Right lobe of liver (tissue), 6 donors: Measurements from ENCODE around the gene PPM1L. TPM values are rescaled to one million over a fixed set of nuclear protein-coding genes. Genes with fewer than 3 reads are reported as not detected.
A peak's percentile ranks its signal among the peaks of the same experiment; 100 is the strongest.

ENCODE experiments used
- ATAC-seq, 4 donors: fragments of 200-7000 bp; cut with Tn5 transposase; one replicate each; pipeline ENCODE4 v1.9.1; 2020; ENCODE audit warnings: mild to moderate bottlenecking in 4 of 4, moderate library complexity in 4 of 4
- DNase-seq, 3 donors: peaks; one replicate each; pipeline ENCODE4 v3.0.0-alpha.2; 2020
- H3K27ac ChIP-seq, 3 donors: fragments of 200-600 bp; one replicate each; pipeline ENCODE4 v1.8.0; 2022
- H3K27me3 ChIP-seq, 2 donors: fragments of 200-600 bp; one replicate each; pipeline ENCODE4 v1.8.0; 2022
- H3K36me3 ChIP-seq, 4 donors: fragments of 200-600 bp; sonication (generic) in 1 of 4; one replicate each; pipeline versions ENCODE4 v1.5.1 to v1.8.0; 2017 to 2022; ENCODE audit warnings: control low read depth in 1 of 4
- H3K4me1 ChIP-seq, 4 donors: fragments of 200-600 bp; sonication (generic) in 1 of 4; one replicate each; pipeline versions ENCODE4 v1.5.1 to v1.8.0; 2017 to 2022; ENCODE audit warnings: control low read depth in 1 of 4
- H3K4me3 ChIP-seq, 3 donors: fragments of 200-600 bp; one replicate each; pipeline ENCODE4 v1.8.0; 2022
- H3K9me3 ChIP-seq, 4 donors: fragments of 200-600 bp; sonication (generic) in 1 of 4; one replicate each; pipeline versions ENCODE4 v1.5.1 to v1.8.0; 2017 to 2022; ENCODE audit warnings: control low read depth in 1 of 4
- POLR2A ChIP-seq: fragments of 450-650 bp; IDR thresholded peaks from one replicate; pipeline ENCODE4 v1.6.1; 2017; ENCODE audit warnings: antibody characterized with exemption, mild to moderate bottlenecking
- WGBS: methylation state at CpG from one replicate; pipeline ENCODE4 v1.1.6; 2018; ENCODE audit warnings: low coverage, low lambda C conversion rate; ENCODE audit not compliant: insufficient coverage; ENCODE audit errors: missing lambda C conversion rate; 5-methylcytosine and 5-hydroxymethylcytosine counted together
- intact Hi-C, 2 donors: fragments of 100-400 bp; cut with DNase I; formaldehyde crosslinking; loops; one replicate each; pipeline versions ENCODE4 v1.11.2 to v1.14.1; 2022
- total RNA-seq, 6 experiments: library from RNA; depleted of rRNA in 2 of 6; stranded (reverse); fragments of >200 nt in 2 of 6; fragmentation: NEBNext Ultra II Directional in 3 of 6; extraction: Animal tissue kit (Norgen Biotek cat#: 25700) in 3 of 6; gene quantifications; one replicate each; pipeline versions ENCODE4 v1.1.0 to v1.2.4, GENCODE V29; 2016 to 2023
- TF ChIP-seq, protein P1 (sequence below), 4 donors: fragments of 200-600 bp in 3 of 4; fragments of 450-650 bp in 1 of 4; IDR thresholded peaks; one replicate each; pipeline versions ENCODE4 v1.5.1 to v1.8.0; 2016 to 2022; ENCODE audit warnings: antibody characterized with exemption in 4 of 4, mild to moderate bottlenecking in 2 of 4
- donor health status: DM: no; HTN: yes; CAD: no.
- donor health status: DM: no; HTN: no; CAD: no.
- donor health status: DM: no; HTN: no; CAD: no.
- donor health status: DM: no; HTN: yes; CAD: no.
- donor health status: DM: no; HTN: yes; CAD: no.

Gene PPM1L
- total RNA-seq, 6 experiments from 2014 or later = 6.9 to 25.4 (median 14.7) TPM

DNA sequence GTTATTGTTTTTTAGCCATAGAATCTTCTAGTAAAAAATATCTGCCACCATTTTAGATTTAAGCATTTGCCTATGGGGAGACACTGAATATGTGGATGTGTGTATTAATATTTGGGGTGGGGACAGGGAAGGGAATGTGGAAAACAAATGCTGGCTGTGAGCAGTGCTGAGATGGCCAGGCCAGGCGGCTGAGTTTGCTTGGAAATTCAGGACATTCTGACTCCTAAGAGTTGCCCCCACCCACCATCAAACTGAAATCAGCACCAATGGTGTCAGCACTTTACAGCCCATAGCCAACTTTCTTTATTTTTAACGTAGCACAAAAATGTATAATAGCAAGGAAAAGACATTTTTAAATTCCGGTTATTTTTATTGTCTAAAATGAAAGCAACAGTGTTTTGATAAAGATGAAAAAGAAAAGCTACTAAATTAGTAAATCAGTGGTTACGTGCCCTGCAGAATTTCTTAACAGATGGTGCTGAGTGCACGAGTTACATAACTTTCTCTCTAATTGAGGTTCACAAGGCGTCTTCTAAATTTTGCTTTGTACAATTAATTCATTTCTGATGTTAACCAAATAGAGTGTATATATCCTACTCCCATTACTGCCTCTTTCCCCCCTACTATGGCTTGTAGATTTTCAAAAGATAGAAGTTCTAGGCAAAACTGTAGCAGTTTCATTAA, 315.1 kb downstream of the PPM1L start:
- no peak overlapping the region for H3K27ac ChIP-seq

DNA sequence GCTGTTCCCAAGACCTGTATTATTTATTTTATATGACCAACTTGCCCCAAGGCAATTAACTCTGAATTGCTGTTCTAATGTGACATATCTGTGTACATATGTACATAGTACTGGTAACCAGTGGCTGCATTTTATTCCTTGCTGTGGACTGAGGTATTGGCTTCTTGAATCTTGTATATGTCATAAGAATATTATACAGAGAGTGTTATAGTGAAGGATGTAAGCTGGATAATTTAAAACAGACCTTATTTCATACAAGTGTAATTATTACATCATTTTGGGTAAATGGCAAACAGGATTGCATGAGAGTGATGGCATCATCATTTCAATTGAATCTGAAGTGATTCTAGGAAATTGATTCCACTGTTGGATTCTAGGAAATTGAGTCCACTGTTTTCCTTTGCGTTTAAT, 316.2 kb downstream of the PPM1L start:
- no peak overlapping the region for H3K4me3 ChIP-seq
- H3K27ac ChIP-seq = no peak overlapping the region
- no peaks in the 10 kb centered on the region for H3K9me3 ChIP-seq
- DNase-seq = no peak
- H3K27me3 ChIP-seq = no peaks in the 10 kb centered on the region
- no peaks in the 10 kb centered on the region for H3K36me3 ChIP-seq
- no peak for ATAC-seq
- WGBS = 35% methylated on average over 1 of the region's 1 CpG
- H3K4me1 ChIP-seq = no peaks in the 10 kb centered on the region
- intact Hi-C loops = no loop called here
- no peak for TF ChIP-seq POLR2A
- TF ChIP-seq, protein P1, sequence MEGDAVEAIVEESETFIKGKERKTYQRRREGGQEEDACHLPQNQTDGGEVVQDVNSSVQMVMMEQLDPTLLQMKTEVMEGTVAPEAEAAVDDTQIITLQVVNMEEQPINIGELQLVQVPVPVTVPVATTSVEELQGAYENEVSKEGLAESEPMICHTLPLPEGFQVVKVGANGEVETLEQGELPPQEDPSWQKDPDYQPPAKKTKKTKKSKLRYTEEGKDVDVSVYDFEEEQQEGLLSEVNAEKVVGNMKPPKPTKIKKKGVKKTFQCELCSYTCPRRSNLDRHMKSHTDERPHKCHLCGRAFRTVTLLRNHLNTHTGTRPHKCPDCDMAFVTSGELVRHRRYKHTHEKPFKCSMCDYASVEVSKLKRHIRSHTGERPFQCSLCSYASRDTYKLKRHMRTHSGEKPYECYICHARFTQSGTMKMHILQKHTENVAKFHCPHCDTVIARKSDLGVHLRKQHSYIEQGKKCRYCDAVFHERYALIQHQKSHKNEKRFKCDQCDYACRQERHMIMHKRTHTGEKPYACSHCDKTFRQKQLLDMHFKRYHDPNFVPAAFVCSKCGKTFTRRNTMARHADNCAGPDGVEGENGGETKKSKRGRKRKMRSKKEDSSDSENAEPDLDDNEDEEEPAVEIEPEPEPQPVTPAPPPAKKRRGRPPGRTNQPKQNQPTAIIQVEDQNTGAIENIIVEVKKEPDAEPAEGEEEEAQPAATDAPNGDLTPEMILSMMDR (IDR thresholded peaks at IDR 0.05) = no peak

More for the DNA sequence above, 315.1 kb downstream of the PPM1L start:
- intact Hi-C loops = no loop called here
- H3K9me3 ChIP-seq = no peaks in the 10 kb centered on the region
- WGBS = 79% methylated on average over 6 of the region's 6 CpGs
- no peak for TF ChIP-seq POLR2A
- TF ChIP-seq, protein P1 (IDR thresholded peaks at IDR 0.05) = no peak
- no peaks in the 10 kb centered on the region for H3K27me3 ChIP-seq
- H3K4me1 ChIP-seq = no peaks in the 10 kb centered on the region
- H3K4me3 ChIP-seq = no peak overlapping the region
- ATAC-seq (no peak), DNase-seq (no peak)
- no peaks in the 10 kb centered on the region for H3K36me3 ChIP-seq

DNA sequence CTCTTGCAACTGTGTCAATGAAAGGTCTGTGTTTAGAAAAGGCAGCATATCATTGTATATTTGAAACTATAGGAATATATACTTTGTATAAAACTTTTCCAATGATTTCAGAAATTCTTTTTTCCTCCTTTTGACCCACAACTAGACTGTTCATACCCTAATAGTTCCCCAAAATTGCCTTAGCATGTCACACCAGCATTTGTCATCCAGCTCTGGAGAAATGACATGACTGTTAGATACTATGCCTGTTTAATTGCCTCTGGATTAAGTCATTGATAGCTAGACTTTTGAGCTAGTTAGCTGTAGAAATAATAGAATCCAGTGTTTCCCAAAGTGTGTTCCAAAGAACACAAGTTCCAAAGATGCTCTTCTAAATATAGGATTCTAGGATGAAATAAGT, 316.7 kb downstream of the PPM1L start:
- Histone ChIP-seq H3K27ac (no peak overlapping the region), H3K9me3 (no peaks in the 10 kb centered on the region), H3K36me3 (no peaks in the 10 kb centered on the region), H3K27me3 (no peaks in the 10 kb centered on the region), H3K4me1 (no peaks in the 10 kb centered on the region), H3K4me3 (no peak overlapping the region)
- ATAC-seq = no peak
- DNase-seq = no peak
- intact Hi-C loops = no loop called here
- no peak for TF ChIP-seq POLR2A
- TF ChIP-seq, protein P1 (IDR thresholded peaks at IDR 0.05) = no peak

DNA sequence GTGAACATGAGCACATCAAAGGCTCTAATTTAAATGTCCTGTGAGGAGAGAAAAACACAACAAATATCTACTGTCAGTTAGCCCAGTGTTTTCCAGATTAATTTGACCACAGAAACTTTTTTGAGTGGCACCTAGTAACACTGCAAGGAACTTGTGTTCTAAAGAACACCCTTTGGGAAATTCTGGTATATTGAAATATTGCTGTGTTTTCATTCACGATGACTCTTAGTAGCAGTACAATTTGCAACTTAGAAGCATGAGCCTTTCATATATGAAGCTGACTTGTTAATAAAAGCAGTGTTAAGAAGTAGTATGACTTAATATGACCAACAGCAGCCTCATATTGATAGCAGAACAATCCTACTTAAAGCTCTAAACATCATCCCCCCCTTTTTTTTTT, 317.1 kb downstream of the PPM1L start:
- no peaks in the 10 kb centered on the region for H3K27me3 ChIP-seq
- no peak overlapping the region for H3K4me3 ChIP-seq
- no peak for ATAC-seq
- H3K27ac ChIP-seq = no peak overlapping the region
- H3K9me3 ChIP-seq = no peaks in the 10 kb centered on the region
- no peaks in the 10 kb centered on the region for H3K36me3 ChIP-seq
- no peak for DNase-seq
- 90% methylated on average over 1 of the region's 1 CpG for WGBS
- TF ChIP-seq POLR2A = no peak
- TF ChIP-seq, protein P1 (IDR thresholded peaks at IDR 0.05) = no peak
- intact Hi-C loops = no loop called here
- H3K4me1 ChIP-seq = no peaks in the 10 kb centered on the region

DNA sequence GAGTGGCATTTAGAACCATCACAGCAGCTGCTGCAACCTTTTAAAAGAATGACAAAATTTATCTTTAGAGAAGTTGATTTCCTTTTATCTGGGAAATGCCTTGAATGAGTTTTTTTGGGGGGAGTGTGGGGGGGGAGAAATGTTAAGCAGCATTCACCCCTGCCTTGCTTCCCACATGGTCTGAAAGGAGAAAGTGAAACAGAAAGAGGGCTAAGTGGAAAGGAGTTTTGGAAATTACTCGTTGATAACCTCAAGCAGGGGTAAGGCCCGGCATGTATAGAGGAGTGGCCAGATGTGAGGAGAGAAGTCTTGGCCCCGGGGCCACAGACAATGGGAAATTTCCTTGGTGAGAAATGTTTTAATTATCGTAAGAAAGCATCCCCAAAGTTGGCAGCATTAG, 325.6 kb downstream of the PPM1L start:
- 45% methylated on average over 4 of the region's 4 CpGs for WGBS
- peak in 2 of 4 donors; percentile 30 to 50 for ATAC-seq
- TF ChIP-seq, protein P1 (IDR thresholded peaks at IDR 0.05) = no peak
- no peak for TF ChIP-seq POLR2A
- Histone ChIP-seq H3K4me3 (no peak overlapping the region), H3K27me3 (no peaks in the 10 kb centered on the region), H3K36me3 (no peaks in the 10 kb centered on the region), H3K9me3 (no peaks in the 10 kb centered on the region), H3K27ac (no peak overlapping the region), H3K4me1 (no peaks in the 10 kb centered on the region)
- DNase-seq = no peak
- intact Hi-C loops = no loop called here
